Stimulated activated naive CD8-positive, alpha-beta T cell treated with anti-CD3 and anti-CD28 coated beads, Interleukin-15, amount 100 ng/mL, for 72 hours (primary cell): ENCODE measurements around the gene SYTL5.
A peak's percentile ranks its signal among the peaks of the same experiment; 100 is the strongest.

ENCODE experiments used
- ATAC-seq: fragments of 150-1000 bp; cut with Tn5 transposase; 2 replicates; pipeline ENCODE4 v1.10.0; 2021; ENCODE audit warnings: mild to moderate bottlenecking, moderate library complexity
- DNase-seq, 2 donors: peaks; one replicate each; pipeline ENCODE4 v3.0.0; 2021 to 2022
- H3K27ac Mint-ChIP-seq, 2 donors: one replicate each; pipeline ENCODE4 v1.8.0; 2022; ENCODE audit warnings: mild to moderate bottlenecking in 2 of 2, mixed read lengths in 2 of 2, moderate library complexity in 2 of 2
- H3K27me3 Mint-ChIP-seq: one replicate; pipeline ENCODE4 v1.8.0; 2022; ENCODE audit warnings: mixed read lengths
- H3K4me1 Mint-ChIP-seq: one replicate; pipeline ENCODE4 v1.8.0; 2022; ENCODE audit warnings: mild to moderate bottlenecking, mixed read lengths
- H3K4me3 Mint-ChIP-seq, 2 donors: one replicate each; pipeline ENCODE4 v1.8.0; 2022; ENCODE audit warnings: mild to moderate bottlenecking in 2 of 2, mixed read lengths in 2 of 2, moderate library complexity in 1 of 2
- H3K9me3 Mint-ChIP-seq, 2 donors: one replicate each; pipeline ENCODE4 v1.8.0; 2022; ENCODE audit warnings: mixed read lengths in 2 of 2

The SYTL5 gene

DNA sequence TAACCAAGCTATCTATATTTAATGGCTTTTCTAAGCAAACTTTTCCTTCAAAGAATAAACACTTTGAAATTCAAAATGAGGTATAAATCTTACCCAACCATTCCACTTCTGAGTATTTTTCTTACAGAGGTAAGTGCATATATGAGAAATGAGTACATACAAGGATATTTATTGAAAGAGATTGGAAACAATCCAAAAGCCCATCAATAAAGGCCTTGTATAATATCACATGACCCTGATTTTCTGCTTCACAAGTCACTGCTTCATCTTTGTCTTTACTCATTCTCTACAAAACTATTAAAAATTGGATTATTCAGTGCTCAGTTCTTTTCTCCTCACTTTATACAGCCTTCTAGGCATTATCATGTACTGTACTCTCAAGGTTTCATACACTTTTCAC is 123.0 kb downstream of the SYTL5 start:
- Mint-ChIP-seq H3K9me3 (no peaks in the 10 kb centered on the region), H3K4me3 (no peak overlapping the region), H3K27me3 (no peaks in the 10 kb centered on the region), H3K4me1 (no peaks in the 10 kb centered on the region), H3K27ac (no peak overlapping the region)
- no peak for ATAC-seq
- no peak for DNase-seq

- Mint-ChIP-seq H3K4me3 (no peak overlapping the region), H3K4me1 (no peaks in the 10 kb centered on the region), H3K27me3 (no peaks in the 10 kb centered on the region), H3K27ac (no peak overlapping the region), H3K9me3 (no peaks in the 10 kb centered on the region)
- ATAC-seq (no peak), DNase-seq (no peak)
Measured at GRCh38 chrX:38138157-38138891, 132.0 kb downstream of the SYTL5 start.

- H3K4me3 Mint-ChIP-seq, result no peak overlapping the region
- H3K4me1 Mint-ChIP-seq, result no peaks in the 10 kb centered on the region
- H3K27ac Mint-ChIP-seq, result no peak overlapping the region
- no peak for DNase-seq
- ATAC-seq, result no peak
- no peaks in the 10 kb centered on the region for H3K9me3 Mint-ChIP-seq
- no peaks in the 10 kb centered on the region for H3K27me3 Mint-ChIP-seq
Measured at GRCh38 chrX:38138900-38139299, 132.5 kb downstream of the SYTL5 start.

DNA sequence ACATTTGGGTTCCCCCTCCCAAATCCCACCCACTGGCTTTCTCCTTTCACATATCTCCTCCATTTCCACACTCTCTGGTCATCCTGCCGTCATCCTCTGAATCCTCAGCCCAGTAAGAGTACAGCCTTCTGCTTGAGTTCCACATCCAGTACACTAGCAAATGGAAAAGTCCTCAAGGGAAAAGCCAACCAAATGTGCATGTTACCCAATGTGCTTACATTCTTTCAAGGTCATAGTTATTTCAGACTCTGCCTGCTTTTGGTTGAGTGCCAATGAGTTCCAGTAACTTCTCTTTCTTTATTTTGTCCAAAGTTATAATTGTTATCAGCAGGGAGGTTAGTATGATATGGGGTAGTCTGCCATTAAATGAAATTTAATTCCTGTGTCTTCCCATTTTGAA is 136.3 kb downstream of the SYTL5 start:
- H3K9me3 Mint-ChIP-seq, result no peaks in the 10 kb centered on the region
- no peaks in the 10 kb centered on the region for H3K27me3 Mint-ChIP-seq
- no peak for DNase-seq
- H3K4me3 Mint-ChIP-seq, result no peak overlapping the region
- ATAC-seq, result no peak
- peak overlapping the region in 1 of 2 donors; percentile 63 for H3K27ac Mint-ChIP-seq
- H3K4me1 Mint-ChIP-seq, result no peaks in the 10 kb centered on the region

- Mint-ChIP-seq H3K27me3 (peaks cover 10% of the 10 kb centered on the region), H3K4me1 (no peaks in the 10 kb centered on the region), H3K4me3 (no peak overlapping the region), H3K9me3 (no peaks in the 10 kb centered on the region), H3K27ac (no peak overlapping the region)
- DNase-seq (no peak), ATAC-seq (no peak)
Measured at GRCh38 chrX:38149016-38149415, 142.7 kb downstream of the SYTL5 start.

DNA sequence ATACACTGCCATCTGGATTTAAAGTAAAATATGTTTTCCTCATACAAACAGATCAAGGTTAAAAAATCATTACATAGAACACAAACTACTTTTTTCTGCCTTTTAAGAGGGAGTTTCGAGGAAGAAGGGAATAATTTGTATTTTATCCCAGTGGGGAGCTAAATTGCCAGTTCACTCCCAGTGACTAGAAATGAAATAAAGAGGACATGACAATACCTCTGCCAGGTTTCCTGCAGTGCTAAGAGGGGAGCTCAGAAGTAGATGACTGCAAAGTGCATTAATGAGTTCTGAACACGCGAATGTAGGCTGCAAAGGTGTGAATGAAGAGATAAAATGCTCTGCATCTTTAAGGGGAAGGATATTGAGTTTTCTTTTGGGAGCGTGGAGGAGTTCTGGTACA is 144.6 kb downstream of the SYTL5 start:
- no peaks in the 10 kb centered on the region for H3K4me1 Mint-ChIP-seq
- ATAC-seq, result no peak
- no peak overlapping the region for H3K27ac Mint-ChIP-seq

GRCh38 chrX:38151441-38151840 is 145.1 kb downstream of the SYTL5 start:
- DNase-seq (no peak), ATAC-seq (no peak)
- no peak overlapping the region for H3K4me3 Mint-ChIP-seq
- no peak overlapping the region for H3K27ac Mint-ChIP-seq
- no peaks in the 10 kb centered on the region for H3K4me1 Mint-ChIP-seq
- H3K27me3 Mint-ChIP-seq, result peaks cover 10% of the 10 kb centered on the region
- no peaks in the 10 kb centered on the region for H3K9me3 Mint-ChIP-seq

More for the DNA sequence above, 144.6 kb downstream of the SYTL5 start:
- H3K4me3 Mint-ChIP-seq, result no peak overlapping the region
- no peak for DNase-seq
- H3K9me3 Mint-ChIP-seq, result no peaks in the 10 kb centered on the region
- H3K27me3 Mint-ChIP-seq, result peaks cover 10% of the 10 kb centered on the region

GRCh38 chrX:38154340-38154739 is 148.0 kb downstream of the SYTL5 start:
- no peaks in the 10 kb centered on the region for H3K4me1 Mint-ChIP-seq
- no peak for ATAC-seq
- no peaks in the 10 kb centered on the region for H3K9me3 Mint-ChIP-seq
- H3K4me3 Mint-ChIP-seq, result no peak overlapping the region
- peaks cover 10% of the 10 kb centered on the region for H3K27me3 Mint-ChIP-seq
- DNase-seq, result no peak
- H3K27ac Mint-ChIP-seq, result no peak overlapping the region

- no peak for ATAC-seq
- Mint-ChIP-seq H3K27me3 (peaks cover 10% of the 10 kb centered on the region), H3K9me3 (no peaks in the 10 kb centered on the region), H3K4me3 (no peak overlapping the region), H3K4me1 (no peaks in the 10 kb centered on the region), H3K27ac (no peak overlapping the region)
- no peak for DNase-seq
Measured at GRCh38 chrX:38154818-38155217, 148.5 kb downstream of the SYTL5 start.

DNA sequence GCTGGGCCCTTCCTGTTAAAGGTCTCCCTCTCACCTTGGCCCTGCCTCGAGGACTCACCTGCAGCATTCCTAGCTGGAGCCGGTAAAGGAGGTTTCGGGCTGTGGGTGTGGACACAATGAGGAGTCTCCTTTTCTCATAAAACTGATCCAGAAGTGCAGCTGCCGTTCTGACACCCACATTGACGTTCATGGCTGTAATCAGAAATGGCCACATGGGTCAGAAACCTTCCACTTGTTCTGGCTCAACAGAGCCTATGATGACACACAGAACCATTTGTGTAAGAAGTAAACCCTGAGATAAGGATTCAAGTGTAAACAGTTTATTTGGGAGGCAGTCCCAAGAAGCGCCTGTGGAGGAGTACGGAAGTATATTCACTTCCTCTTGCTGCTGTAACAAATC is 150.5 kb downstream of the SYTL5 start:
- Mint-ChIP-seq H3K27ac (no peak overlapping the region), H3K27me3 (no peaks in the 10 kb centered on the region), H3K9me3 (no peaks in the 10 kb centered on the region), H3K4me3 (no peak overlapping the region), H3K4me1 (no peaks in the 10 kb centered on the region)
- DNase-seq (no peak), ATAC-seq (no peak)

- ATAC-seq, result no peak
- Mint-ChIP-seq H3K4me3 (no peak overlapping the region), H3K4me1 (no peaks in the 10 kb centered on the region), H3K9me3 (no peaks in the 10 kb centered on the region), H3K27ac (no peak overlapping the region), H3K27me3 (no peaks in the 10 kb centered on the region)
- DNase-seq, result no peak
Measured at GRCh38 chrX:38163193-38163592, 156.8 kb downstream of the SYTL5 start.

DNA sequence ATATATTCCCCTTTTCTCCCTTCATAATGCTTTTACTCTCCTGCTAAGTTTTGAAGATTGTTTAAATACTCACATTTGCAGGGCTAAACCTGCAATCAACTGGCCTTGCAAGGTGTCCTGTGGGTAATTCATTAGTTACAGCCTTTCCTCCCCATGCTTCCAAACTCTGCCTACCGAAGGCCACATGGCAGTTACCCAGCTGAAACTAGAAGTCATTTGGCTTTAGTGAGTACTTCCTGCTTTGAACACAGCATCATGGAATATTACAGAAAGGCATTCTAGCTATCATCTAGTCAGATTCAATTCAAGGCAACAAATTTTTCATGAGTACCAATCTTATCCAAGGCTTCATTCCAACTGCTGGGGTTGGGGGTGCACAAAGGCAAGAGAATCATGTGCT is 158.7 kb downstream of the SYTL5 start:
- Mint-ChIP-seq H3K27me3 (no peaks in the 10 kb centered on the region), H3K9me3 (no peaks in the 10 kb centered on the region), H3K4me3 (no peak overlapping the region), H3K27ac (peak overlapping the region in 1 of 2 donors; percentile 8), H3K4me1 (no peaks in the 10 kb centered on the region)
- DNase-seq, result no peak
- no peak for ATAC-seq

- no peak overlapping the region for H3K27ac Mint-ChIP-seq
- no peaks in the 10 kb centered on the region for H3K27me3 Mint-ChIP-seq
- H3K4me1 Mint-ChIP-seq, result no peaks in the 10 kb centered on the region
- no peaks in the 10 kb centered on the region for H3K9me3 Mint-ChIP-seq
- DNase-seq (no peak), ATAC-seq (no peak)
- no peak overlapping the region for H3K4me3 Mint-ChIP-seq
Measured at GRCh38 chrX:38166478-38167083, 160.2 kb downstream of the SYTL5 start.

DNA sequence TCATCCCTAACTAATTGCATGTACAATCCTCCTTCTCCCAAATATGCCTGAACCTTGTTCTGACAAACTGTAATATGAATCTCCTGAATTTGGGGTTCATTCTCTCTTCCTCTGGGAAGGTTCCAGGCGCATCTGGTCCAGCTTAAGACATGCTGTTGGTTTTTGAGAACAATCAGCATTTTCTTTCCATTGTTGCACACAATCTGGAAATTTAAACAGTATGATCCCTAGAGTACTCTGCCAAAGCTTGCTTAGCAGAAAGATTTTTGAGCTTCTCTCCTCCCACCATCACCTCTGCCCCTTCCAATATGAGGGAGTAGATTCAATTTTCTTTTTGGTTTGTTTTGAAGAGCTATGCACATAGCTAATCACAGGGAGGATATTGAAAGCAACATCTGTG is 164.2 kb downstream of the SYTL5 start:
- H3K4me1 Mint-ChIP-seq, result no peaks in the 10 kb centered on the region
- peak overlapping the region in 1 of 2 donors; percentile 65 for H3K27ac Mint-ChIP-seq
- no peak overlapping the region for H3K4me3 Mint-ChIP-seq
- ATAC-seq (no peak), DNase-seq (no peak)
- no peaks in the 10 kb centered on the region for H3K9me3 Mint-ChIP-seq
- no peaks in the 10 kb centered on the region for H3K27me3 Mint-ChIP-seq

DNA sequence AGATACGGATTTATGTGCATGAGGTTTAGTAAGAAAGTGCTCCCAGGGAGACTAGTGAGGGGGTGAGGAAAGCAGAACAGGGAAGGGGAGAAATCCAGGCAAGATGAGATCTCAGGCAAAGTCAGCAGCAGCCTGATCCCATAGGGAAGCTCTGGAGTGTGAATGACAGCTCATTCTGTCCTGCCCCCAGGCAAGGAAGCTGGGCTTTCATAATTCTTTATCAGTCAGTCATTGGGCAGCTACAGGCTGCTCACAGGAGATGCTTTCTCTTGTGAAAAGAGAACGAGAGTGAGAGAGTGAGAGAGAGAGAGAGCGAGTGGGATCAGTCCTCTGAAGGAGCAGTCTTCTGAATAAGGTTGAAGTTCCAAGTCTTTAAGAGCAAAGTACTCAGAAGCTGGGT is 166.2 kb downstream of the SYTL5 start:
- no peaks in the 10 kb centered on the region for H3K9me3 Mint-ChIP-seq
- H3K4me3 Mint-ChIP-seq, result no peak overlapping the region
- no peaks in the 10 kb centered on the region for H3K27me3 Mint-ChIP-seq
- no peak overlapping the region for H3K27ac Mint-ChIP-seq
- DNase-seq (no peak), ATAC-seq (no peak)
- no peaks in the 10 kb centered on the region for H3K4me1 Mint-ChIP-seq

DNA sequence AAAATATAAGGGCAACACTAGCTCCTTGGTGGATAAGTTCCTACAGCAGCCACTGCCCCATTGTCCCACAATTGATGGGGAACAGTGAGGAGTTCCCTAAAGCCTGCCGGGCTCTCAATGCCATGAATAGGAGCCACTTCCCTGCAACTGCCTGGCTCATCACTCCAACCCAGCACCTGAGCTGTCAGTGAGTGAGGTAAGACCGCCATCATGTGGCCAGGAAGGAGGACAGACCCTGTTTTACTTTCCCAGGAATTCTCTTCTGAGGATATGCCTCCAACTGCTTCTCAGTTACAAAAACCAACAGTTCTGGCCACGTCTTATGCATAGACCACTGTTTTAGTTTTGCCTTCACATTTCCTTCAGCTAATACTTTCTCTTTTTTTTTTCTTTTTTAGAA is 168.8 kb downstream of the SYTL5 start:
- no peak for ATAC-seq
- Mint-ChIP-seq H3K4me1 (no peaks in the 10 kb centered on the region), H3K27ac (no peak overlapping the region), H3K4me3 (no peak overlapping the region), H3K9me3 (no peaks in the 10 kb centered on the region), H3K27me3 (no peaks in the 10 kb centered on the region)
- DNase-seq, result no peak

DNA sequence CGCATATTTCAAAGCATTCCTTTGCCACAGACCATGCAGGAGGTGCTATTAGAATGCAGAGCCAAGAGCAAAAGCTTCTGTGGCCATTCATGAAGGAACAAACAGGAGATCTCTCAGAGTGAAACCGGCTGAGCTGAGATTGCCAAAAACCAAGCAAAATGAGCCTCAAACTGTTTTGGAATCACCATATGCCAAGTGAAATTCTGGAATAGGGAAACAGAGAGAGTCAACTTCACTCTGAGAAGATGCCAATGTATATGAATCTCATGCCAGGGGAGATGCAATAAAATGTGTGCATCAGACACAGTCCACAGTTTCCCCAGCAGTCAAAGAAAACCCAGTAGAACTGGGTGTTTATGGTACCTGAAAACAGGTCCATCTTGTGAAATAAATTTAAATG is 172.0 kb downstream of the SYTL5 start:
- no peaks in the 10 kb centered on the region for H3K27me3 Mint-ChIP-seq

More for the DNA sequence above, 172.0 kb downstream of the SYTL5 start:
- Mint-ChIP-seq H3K4me3 (no peak overlapping the region), H3K9me3 (no peaks in the 10 kb centered on the region), H3K27ac (no peak overlapping the region), H3K4me1 (no peaks in the 10 kb centered on the region)
- no peak for ATAC-seq
- no peak for DNase-seq
